Fibroblast of pulmonary artery (primary cell): Measurements from ENCODE around the gene FAM9A.
A peak's percentile ranks its signal among the peaks of the same experiment; 100 is the strongest.

Source experiments
- DNase-seq: peaks from one replicate; pipeline ENCODE4 v3.0.0-alpha.2; 2010; ENCODE audit warnings: low read depth
- H3K4me3 ChIP-seq: replicated peaks from 2 replicates; pipeline ENCODE4 v1.5.1; 2011; ENCODE audit warnings: low read depth, mild to moderate bottlenecking, control low read depth, low read length, moderate library complexity
- TF ChIP-seq, protein P1 (sequence below): IDR thresholded peaks from 2 replicates; pipeline ENCODE4 v1.5.1; 2011; ENCODE audit warnings: mild to moderate bottlenecking, control low read depth, low read length, inconsistent platforms; ENCODE audit errors: missing control alignments

The FAM9A gene

DNA sequence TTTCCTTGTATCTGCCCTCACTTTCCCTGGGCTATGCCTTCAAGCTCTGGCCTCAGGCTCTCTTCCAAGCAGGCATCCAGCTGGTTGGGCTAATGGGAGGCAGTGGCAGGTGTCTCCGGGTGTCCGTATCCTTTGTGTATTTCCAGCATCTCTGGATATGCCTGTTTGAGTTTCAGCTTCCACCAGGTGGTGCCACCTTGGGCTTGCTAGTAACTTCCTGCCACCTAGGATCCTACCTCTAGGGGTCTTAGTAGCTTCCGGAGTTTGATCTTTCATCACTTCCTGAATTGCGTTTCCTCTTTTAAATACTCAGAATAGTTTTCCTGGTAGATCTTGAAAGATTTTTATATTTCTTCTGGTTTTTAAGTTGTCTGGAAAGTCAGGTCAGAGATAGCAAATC, 46.1 kb downstream of the FAM9A start:
- no peak for DNase-seq
- TF ChIP-seq, protein P1, sequence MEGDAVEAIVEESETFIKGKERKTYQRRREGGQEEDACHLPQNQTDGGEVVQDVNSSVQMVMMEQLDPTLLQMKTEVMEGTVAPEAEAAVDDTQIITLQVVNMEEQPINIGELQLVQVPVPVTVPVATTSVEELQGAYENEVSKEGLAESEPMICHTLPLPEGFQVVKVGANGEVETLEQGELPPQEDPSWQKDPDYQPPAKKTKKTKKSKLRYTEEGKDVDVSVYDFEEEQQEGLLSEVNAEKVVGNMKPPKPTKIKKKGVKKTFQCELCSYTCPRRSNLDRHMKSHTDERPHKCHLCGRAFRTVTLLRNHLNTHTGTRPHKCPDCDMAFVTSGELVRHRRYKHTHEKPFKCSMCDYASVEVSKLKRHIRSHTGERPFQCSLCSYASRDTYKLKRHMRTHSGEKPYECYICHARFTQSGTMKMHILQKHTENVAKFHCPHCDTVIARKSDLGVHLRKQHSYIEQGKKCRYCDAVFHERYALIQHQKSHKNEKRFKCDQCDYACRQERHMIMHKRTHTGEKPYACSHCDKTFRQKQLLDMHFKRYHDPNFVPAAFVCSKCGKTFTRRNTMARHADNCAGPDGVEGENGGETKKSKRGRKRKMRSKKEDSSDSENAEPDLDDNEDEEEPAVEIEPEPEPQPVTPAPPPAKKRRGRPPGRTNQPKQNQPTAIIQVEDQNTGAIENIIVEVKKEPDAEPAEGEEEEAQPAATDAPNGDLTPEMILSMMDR = no peak
- no peak overlapping the region for H3K4me3 ChIP-seq

- TF ChIP-seq, protein P1 = no peak
- DNase-seq = no peak
- H3K4me3 ChIP-seq = no peak overlapping the region
Observed at GRCh38 chrX:8749697-8750096, 51.5 kb downstream of the FAM9A start.

DNA sequence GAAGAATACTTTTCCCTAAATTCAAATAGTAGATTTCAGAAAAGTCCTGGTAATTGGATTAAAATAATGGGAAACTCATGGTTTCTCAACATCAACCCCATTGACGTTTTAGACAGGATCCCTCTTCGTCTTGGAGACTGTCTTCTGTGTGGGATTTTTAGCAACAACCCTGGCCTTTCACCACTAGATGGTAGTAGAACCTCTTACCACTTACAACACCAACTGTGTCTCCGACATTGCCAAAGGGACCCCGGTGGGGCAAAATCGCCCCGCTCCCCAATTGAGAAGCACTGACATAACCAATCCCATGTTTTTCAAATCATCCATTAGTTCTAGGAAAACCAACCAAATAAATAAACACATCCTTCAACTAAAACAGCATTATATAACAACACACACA, 52.3 kb downstream of the FAM9A start:
- H3K4me3 ChIP-seq = no peak overlapping the region
- TF ChIP-seq, protein P1 = peak; percentile 60
- peak; percentile 52 for DNase-seq

DNA sequence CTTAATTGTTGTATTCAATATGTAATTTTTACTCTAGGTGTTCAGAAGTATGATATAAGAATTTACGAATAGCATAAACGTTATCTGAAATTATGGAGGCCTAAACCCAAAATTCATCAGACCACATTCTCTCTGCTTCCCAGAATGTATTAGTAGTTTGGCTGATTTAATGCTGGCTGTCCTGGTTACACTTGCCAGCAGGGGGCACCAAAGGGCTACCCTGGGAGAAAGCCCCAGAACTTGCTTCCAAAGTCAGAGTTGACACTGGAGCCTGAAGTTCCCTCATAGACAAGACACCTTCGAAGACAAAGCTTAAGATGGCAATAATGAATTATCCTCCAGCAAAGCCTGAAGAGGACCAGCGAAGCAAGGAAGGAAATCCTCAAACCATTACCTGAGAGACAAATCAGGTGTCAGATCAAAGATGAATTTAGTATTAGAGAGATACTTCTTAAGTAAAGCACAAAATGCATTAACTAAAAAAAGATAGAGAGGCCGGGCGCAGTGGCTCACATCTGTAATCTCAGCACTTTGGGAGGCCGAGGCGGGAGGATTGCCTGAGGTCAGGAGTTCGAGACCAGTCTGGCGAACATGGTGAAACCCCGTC, 58.0 kb downstream of the FAM9A start:
- no peak overlapping the region for H3K4me3 ChIP-seq
- TF ChIP-seq, protein P1 = peak; percentile 69
- peak; percentile 48 for DNase-seq

DNA sequence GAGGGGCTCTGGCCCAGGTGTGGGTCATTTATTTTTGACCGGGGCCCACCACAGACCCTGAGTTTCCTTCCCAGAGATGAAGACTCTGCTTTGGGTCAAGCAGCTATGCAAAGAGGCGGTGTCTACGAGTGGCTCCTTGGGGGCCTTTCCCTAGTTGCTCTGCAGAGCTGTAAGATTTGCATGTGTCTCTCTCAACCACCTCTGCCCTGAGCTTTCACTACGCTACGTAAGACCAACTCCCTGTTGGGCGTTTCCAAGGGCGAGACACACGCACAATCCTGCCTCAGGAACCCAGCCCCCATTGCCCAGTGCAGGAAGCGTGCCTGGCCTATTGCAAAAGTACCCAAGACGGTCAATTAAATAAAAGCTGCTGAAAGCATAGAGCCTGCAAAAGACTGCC, 59.2 kb downstream of the FAM9A start:
- TF ChIP-seq, protein P1 = no peak
- DNase-seq = no peak
- no peak overlapping the region for H3K4me3 ChIP-seq
